RPMI7951 (cell line): ENCODE measurements around the gene RCAN1. TPM values are rescaled to one million over a fixed set of nuclear protein-coding genes. Genes with fewer than 3 reads are reported as not detected.

Experiments
- DNase-seq: peaks from one replicate; pipeline ENCODE4 v3.0.0-alpha.2; 2012; ENCODE audit warnings: low read depth
- total RNA-seq: library from RNA; depleted of rRNA; stranded (reverse); fragments of >200 nt; shearing (Covaris generic); gene quantifications from 2 replicates; pipeline ENCODE4 v1.2.3, GENCODE V29; 2014

The RCAN1 gene
- total RNA-seq, 1 experiment from 2014 or later, result 43.9 TPM

GRCh38 chr21:34544032-34544496 is 70.8 kb downstream of the RCAN1 start:
- peak; percentile 72 for DNase-seq

- DNase-seq, result no peak
Measured at GRCh38 chr21:34543017-34543416, 71.9 kb downstream of the RCAN1 start.

DNA sequence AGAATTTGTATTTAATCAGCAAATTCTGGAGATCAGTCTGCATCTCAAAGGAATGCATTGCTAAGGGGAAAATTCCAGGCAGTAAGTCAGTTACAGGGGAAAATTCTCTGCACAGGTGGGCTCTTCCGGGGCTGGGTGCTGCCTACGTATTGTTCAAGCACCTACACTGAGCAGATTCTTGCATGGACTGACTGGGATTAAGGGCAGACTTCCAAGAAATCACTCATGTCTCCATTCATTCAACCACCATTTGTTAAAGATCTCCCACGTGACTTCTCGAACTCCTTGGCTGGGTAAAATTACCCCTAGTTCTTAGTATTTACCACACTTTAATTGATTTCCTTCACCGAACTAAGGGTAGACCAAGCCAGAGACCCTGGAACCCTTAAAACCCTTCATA is 74.7 kb downstream of the RCAN1 start:
- no peak for DNase-seq

- no peak for DNase-seq
Measured at GRCh38 chr21:34537838-34538237, 77.1 kb downstream of the RCAN1 start.

DNA sequence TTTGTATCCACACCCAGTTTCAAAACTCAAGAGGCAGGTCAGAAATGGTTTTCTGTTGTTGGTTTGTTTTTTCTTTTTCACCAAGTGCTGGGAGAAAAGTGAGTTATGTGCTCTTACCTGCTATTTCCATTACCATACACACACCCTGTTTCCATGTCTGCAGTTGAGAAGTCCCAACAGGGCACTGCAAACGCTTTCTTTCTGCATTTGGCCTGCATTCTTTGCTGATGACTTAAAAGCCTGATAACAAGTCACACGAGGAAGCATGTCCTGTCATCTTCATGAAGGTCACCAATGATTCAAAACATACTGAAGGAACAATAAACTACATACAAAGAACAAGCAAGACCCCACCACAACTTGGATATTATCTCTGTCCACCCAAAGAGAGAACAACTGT is 78.1 kb downstream of the RCAN1 start:
- peak; percentile 32 for DNase-seq

DNA sequence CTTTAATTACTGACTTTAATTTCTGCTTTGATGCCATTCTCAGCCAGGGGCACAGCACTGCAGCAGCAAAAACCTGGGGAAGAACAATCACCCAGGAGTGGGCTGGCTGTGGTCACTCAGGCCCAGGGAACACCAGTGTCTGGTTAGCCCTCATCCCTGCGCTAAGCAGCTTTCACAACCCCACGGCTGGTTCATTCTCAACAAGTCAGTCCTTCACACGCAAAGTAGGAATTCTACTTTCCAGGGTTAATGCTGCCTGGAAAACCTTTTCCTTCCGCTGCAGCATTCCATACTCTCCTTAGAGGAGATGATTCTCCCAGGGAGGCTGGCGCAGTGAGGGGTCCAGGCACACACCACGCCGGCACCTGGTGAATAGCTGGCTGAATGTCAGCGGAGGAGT is 78.6 kb downstream of the RCAN1 start:
- DNase-seq, result peak; percentile 58

- DNase-seq, result no peak
Measured at GRCh38 chr21:34535886-34536285, 79.0 kb downstream of the RCAN1 start.

DNA sequence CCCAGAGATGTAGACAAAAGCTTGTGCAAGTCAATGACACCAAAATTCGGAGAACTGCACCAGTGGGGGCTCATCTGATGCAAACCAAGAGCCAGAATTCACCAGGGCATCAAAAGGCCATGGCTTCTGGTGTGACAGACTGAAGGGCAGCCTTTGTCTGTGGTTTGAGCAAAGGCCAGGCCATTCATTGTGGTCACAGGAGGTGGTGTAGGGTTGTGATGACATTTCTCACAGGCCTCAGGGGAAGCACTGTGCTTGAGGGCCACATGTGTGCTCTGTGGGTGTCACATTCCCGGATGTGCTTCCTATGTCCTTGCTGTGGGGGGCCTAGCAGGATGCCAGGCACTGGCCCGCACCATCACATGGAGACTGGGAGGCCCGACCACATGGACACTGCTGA is 80.4 kb downstream of the RCAN1 start:
- peak; percentile 86 for DNase-seq

DNA sequence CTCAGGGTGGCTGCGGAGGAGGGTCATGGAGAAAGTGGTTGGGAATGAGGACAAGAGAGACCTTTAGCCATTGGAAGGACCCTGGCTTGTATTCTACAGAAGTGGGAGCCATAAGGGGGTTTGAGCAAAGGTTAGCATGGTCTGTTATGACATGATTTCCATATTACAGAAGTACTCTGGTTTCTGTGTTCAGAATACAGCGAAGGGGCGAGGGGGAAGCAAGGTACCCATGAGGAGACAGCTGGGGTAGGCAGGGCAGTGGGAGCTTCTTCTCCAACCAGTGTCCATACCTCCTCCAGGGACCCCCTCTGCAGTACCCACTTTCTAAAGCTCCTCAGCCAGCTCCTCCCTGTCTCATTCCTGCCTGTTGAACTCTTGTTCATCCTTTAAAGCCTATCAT is 81.0 kb downstream of the RCAN1 start:
- DNase-seq, result no peak

DNA sequence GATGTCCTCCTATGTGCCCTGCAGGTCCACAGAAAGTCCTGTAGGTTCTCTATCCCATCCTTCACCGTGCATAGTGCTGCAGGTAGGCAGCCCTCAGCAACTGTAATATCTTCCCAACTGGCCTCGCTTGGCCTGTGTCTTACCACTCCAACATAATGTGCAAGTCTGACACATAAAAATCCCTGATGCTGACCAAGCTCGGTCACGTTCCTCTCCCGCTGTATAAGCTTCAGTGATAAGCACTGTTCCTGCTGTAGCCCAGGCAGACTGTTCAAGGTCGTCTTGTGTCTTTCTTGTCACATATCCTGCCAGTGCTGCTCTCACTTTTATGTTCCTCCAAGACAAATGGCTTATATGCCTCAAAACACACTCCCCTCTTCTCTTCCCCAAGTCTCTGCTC is 83.5 kb downstream of the RCAN1 start:
- DNase-seq, result no peak

- no peak for DNase-seq
Measured at GRCh38 chr21:34530261-34530660, 84.7 kb downstream of the RCAN1 start.

DNA sequence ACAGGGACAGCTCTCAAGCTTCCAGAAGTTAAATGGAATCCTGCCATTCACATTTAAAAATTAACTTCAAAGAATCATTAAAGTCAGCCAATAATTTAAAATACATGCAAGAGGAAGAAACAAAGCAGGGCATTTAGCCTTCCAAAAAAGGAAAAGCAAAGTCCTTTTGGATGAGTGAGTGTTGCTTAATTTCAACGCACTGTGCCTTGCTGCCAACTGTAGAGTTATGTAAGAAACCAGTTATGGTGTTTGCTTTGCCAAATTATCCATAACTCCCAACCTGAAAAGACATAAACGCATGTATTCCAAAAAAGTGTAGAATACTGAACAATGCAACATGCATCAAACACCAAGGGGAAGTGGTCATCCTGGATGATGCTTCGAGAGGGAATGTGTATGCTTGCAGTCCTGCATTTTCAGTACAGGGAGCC is 86.8 kb downstream of the RCAN1 start:
- DNase-seq, result no peak

DNA sequence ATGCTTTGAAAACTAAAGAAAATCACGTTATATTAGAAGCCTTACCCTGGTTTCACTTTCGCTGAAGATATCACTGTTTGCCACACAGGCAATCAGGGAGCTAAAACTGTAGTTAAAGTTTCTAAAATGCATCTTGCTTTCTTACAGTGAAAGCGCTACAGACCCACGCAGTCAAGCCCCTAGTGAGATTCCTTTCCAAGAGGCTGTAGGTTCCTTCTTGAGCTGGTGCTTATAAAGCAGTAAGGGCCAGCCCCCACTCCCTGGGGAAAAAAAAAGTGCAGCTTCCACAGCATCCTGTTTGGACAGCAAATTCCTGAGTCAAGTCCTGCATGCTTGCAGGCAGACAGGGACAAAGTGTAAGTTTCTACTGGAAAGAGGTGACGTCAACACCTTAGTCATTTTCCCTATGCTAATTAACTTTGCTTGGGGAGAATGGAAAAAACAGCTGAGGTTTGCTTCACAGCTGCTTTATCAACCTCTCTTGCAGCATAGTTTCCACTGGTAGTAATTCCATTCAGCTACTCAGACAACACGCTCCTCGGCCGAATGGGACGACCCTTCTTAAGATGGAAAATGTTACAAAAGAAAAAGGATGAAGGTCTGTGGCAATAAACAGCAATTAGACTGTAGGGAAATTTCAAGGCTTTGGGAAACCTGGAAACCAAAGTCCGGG is 88.2 kb downstream of the RCAN1 start:
- DNase-seq, result peak; percentile 98

- no peak for DNase-seq
Measured at GRCh38 chr21:34526241-34526617, 88.7 kb downstream of the RCAN1 start.

DNA sequence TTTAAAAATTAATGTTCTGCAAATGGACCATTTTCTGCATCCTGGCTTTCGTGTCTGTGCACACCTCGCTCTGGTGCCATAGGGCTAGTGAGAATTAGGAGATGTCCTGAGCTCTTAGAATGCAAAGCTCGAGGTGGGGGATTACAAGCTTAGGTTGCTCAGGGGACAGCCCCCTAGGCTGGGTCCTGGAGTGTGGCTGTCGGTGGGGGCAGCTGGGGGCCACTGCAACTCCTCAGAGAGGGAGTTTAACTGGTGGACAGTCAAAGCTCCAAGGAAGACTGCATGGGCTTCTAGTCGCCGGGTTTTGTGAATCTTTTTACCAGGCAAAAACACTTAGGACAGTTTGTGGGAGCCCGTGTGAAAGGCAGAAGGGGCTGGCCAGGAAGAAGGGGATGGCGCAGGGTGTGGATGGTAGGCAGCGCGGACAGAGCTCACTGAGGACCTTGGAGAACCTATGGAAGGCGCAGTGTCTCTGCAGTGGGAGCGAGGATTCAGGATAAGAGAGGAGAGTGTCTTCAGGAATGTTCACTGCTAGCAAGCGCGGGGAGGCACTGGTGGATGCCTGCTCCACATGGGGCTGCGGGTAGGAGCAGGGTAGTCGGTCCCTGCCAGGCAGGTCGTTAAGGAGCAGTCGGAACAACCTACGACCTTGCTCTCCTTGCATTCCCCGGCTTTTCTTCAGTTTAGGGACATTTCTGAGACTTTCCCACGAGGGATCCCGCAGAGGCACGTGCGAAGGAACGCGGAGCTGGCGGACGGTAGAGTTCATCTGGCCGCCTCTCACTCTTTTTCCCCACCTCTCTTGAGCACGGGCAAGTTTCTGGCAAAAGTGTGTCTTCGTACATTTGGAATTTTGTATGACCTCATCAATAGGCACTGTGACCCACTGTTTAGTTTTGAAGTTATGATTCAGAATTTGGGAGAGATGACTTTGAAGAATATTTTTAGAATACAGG is 90.0 kb downstream of the RCAN1 start:
- DNase-seq, result peak; percentile 33

GRCh38 chr21:34523019-34523555 is 91.8 kb downstream of the RCAN1 start:
- no peak for DNase-seq

GRCh38 chr21:34522284-34522683 is 92.6 kb downstream of the RCAN1 start:
- no peak for DNase-seq

- DNase-seq, result no peak
Measured at GRCh38 chr21:34521561-34521960, 93.4 kb downstream of the RCAN1 start.

- DNase-seq, result no peak
Measured at GRCh38 chr21:34520764-34521508, 94.0 kb downstream of the RCAN1 start.

DNA sequence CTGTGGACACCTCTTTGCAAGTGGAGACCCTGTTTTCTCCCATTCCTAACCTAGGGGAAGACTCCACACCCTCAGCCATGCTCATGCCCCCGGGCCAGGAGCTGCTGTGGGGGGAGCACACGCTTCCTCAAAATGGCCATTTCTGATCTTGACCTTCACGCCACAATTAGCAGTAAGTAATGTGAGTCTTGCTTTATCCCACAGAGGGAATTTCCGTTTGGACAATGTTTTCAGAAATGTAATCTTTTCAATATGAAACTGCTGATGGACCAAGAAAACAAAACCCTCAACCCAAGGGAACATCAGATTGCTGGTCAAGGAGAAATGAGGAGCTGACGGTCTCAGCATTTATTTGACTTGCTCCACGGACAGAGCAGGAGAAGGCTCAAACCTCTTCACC is 94.6 kb downstream of the RCAN1 start:
- DNase-seq, result no peak

DNA sequence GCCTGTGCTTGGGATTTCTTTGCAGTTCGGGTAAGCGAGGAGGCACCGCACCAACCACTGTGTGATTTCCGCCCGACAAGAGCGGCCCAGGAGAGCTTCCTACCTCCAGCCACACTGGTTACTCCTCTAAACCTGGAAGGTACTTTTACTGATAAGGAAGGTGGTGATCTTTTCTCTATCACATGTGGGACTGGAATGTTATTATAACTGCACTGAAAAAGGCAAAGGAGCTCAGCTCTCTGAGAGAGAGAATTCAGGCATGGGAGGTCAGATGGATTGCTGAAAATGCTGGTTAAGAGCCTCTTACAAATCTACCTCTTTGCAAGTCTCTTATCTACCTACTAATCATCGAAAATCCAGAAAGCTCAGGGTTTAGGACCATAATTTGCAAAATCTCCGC is 95.2 kb downstream of the RCAN1 start:
- no peak for DNase-seq

GRCh38 chr21:34519016-34519415 is 95.9 kb downstream of the RCAN1 start:
- DNase-seq, result no peak
